Measurements from ENCODE around the gene TBP. TPM values are rescaled to one million over a fixed set of nuclear protein-coding genes. Genes with fewer than 3 reads are reported as not detected.

TBP gene
- total RNA-seq, 1 donor from 2014 or later, result 17.2 TPM

GRCh38 chr6:170529839-170530469, 24.2 kb upstream of the TBP start:
- DNase-seq (ENCODE audit: low spot score) (peak; percentile 83), ATAC-seq (peak; percentile 82)
- intact Hi-C loops (cut with DNase I), result loop anchor here (10.0 kb wide), 1 partner anchor 735 kb away; no protein-coding TSS in a partner anchor

GRCh38 chr6:170532867-170533488, 21.2 kb upstream of the TBP start:
- no peak for DNase-seq (ENCODE audit: low spot score)
- intact Hi-C loops (cut with DNase I), result no loop called here
- no peak for ATAC-seq

DNA sequence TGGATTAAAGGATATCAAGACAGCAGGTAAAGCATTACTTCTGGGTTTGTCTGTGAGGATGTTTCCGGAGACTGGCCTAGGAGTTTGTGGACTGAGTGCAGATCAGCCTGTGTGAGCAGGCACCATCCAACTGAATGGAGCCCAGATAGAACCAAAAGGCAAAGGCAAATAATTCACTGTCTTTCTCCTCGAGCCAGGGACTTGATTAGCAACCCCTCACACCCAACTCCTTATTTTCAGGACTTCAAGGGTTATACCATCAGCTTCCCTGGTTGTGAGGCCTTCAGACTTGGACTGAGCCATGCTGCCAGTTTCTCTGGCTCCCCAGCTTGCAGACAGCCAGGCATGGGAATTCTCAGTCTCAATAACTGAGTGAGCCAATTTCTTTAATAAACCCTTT, 20.4 kb upstream of the TBP start:
- intact Hi-C loops (cut with DNase I), result no loop called here
- ATAC-seq (no peak), DNase-seq (ENCODE audit: low spot score) (no peak)

GRCh38 chr6:170535004-170535403, 19.2 kb upstream of the TBP start:
- ATAC-seq, result no peak
- intact Hi-C loops (cut with DNase I), result no loop called here
- DNase-seq (ENCODE audit: low spot score), result no peak

DNA sequence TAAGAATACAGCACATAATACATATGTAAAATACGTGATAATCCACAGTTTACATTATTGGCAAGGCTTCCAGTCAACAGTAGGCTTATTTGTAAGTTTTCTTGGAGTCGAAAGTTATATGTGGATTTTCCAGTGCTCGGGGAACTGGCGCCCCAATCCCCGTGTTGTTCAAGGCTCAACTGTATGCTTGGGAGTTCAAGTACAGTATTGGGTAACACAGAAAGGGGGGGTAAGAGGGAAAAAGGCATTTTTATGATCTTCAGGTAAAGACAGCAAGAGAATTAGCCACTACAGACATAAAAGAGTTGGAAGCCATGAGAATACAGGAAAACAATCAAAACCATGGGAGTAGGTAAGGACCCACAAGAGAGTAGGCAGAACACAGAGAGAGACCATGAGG, 17.5 kb upstream of the TBP start:
- intact Hi-C loops (cut with DNase I), result no loop called here
- DNase-seq (ENCODE audit: low spot score) (no peak), ATAC-seq (no peak)

- intact Hi-C loops (cut with DNase I), result no loop called here
- no peak for ATAC-seq
- no peak for DNase-seq (ENCODE audit: low spot score)
Measured at GRCh38 chr6:170537329-170537728, 16.8 kb upstream of the TBP start.

- DNase-seq (ENCODE audit: low spot score) (no peak), ATAC-seq (no peak)
- intact Hi-C loops (cut with DNase I), result no loop called here
Measured at GRCh38 chr6:170542031-170542719, 12.0 kb upstream of the TBP start.

GRCh38 chr6:170545405-170545804, 8.8 kb upstream of the TBP start:
- ATAC-seq, result no peak
- DNase-seq (ENCODE audit: low spot score), result no peak
- intact Hi-C loops (cut with DNase I), result no loop called here

- DNase-seq (ENCODE audit: low spot score) (peak; percentile 95), ATAC-seq (peak; percentile 95)
- intact Hi-C loops (cut with DNase I), result no loop called here
Measured at GRCh38 chr6:170552765-170553533, 1.2 kb upstream of the TBP start, which contains the start of gene PSMB1. Gene PSMB1, minus strand, starts transcription at chr6:170553307. Its CDS starts 65 bp downstream, at chr6:170553242.

- no peak for DNase-seq (ENCODE audit: low spot score)
- intact Hi-C loops (cut with DNase I), result no loop called here
- ATAC-seq, result peak; percentile 61
Measured at GRCh38 chr6:170553534-170554012, 596 bp upstream of the TBP start.

- DNase-seq (ENCODE audit: low spot score), result no peak
- intact Hi-C loops (cut with DNase I), result no loop called here
- ATAC-seq, result no peak
Measured at GRCh38 chr6:170554796-170555137, 598 bp downstream of the TBP start.

GRCh38 chr6:170555305-170555704, 1.1 kb downstream of the TBP start:
- ATAC-seq (no peak), DNase-seq (ENCODE audit: low spot score) (no peak)
- intact Hi-C loops (cut with DNase I), result no loop called here

- no peak for DNase-seq (ENCODE audit: low spot score)
- no peak for ATAC-seq
- intact Hi-C loops (cut with DNase I), result no loop called here
Measured at GRCh38 chr6:170561555-170561954, 7.4 kb downstream of the TBP start.

GRCh38 chr6:170564936-170565530, 10.9 kb downstream of the TBP start:
- ATAC-seq (no peak), DNase-seq (ENCODE audit: low spot score) (no peak)
- intact Hi-C loops (cut with DNase I), result no loop called here

DNA sequence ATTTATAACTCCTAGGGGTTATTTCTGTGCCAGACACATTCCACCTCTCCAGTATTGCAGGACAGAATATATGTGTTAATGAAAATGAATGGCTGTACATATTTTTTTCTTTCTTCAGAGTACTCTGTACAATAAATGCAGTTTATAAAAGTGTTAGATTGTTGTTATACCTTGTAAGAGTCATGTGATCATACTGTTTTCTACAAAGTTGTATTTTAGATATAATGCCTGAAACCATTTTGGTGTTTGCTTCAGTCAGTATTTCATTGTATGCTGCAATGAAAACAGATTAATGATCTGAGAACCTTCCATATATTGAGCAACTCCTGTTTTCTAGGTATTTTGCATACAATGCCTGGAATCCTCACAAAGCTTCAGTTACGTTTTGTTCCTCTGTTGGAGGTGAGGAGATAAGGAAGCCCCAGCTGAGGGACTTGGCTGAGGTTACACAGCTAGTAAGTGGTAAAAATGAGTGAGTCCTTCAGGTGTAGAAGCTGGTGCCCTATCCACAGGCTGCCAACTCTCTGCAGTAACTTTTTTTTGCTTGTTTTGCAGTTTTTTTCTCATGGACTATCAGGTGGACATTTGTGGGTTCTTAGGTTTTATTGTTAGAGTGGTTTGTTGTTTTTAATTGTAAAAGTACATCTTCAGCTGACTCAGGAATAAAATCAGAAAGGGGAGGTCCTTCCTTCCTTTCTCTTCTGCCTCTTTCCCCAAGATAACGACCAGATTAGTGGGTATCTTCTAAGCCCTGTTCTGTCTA, 18.7 kb downstream of the TBP start:
- intact Hi-C loops (cut with DNase I), result no loop called here
- DNase-seq (ENCODE audit: low spot score) (no peak), ATAC-seq (no peak)

- no peak for DNase-seq (ENCODE audit: low spot score)
- intact Hi-C loops (cut with DNase I), result no loop called here
- ATAC-seq, result no peak
Measured at GRCh38 chr6:170575250-170575649, 21.1 kb downstream of the TBP start.

- DNase-seq (ENCODE audit: low spot score), result no peak
- no peak for ATAC-seq
- intact Hi-C loops (cut with DNase I), result no loop called here
Measured at GRCh38 chr6:170578909-170579308, 24.7 kb downstream of the TBP start.

GRCh38 chr6:170583756-170584180, 29.6 kb downstream of the TBP start:
- ATAC-seq, result no peak
- intact Hi-C loops (cut with DNase I), result no loop called here
- no peak for DNase-seq (ENCODE audit: low spot score)

Data from sciatic nerve (tissue), 2 donors.